ENCODE data around the gene TPCN1.

GRCh38 chr12:113226696-113227568, 5.7 kb downstream of the TPCN1 start:
- TF ChIP-seq CTCF (IDR thresholded peaks at IDR 0.05) (no peak), POLR2A (IDR thresholded peaks at IDR 0.05) (no peak)
